Immature natural killer cell (primary cell): ENCODE data around the gene DPAGT1. TPM values are rescaled to one million over a fixed set of nuclear protein-coding genes. Genes with fewer than 3 reads are reported as not detected.
"Not testable (repeated sequence)": the region's sequence is repeated elsewhere in the genome, so short reads cannot be mapped to it uniquely, and the experiment has no call there.

Experiments
- DNase-seq, 3 donors: peaks; one replicate each; pipeline ENCODE4 v3.0.0; 2022; ENCODE audit warnings: mixed read lengths in 1 of 3
- H3K27ac Mint-ChIP-seq, 6 donors: one replicate each; pipeline ENCODE4 v1.8.0; 2020; ENCODE audit warnings: mixed read lengths in 6 of 6, mild to moderate bottlenecking in 5 of 6, inconsistent platforms in 4 of 6, moderate library complexity in 3 of 6
- H3K27me3 Mint-ChIP-seq, 3 donors: one replicate each; pipeline ENCODE4 v1.8.0; 2020 to 2021; ENCODE audit warnings: low read depth in 3 of 3, mild to moderate bottlenecking in 3 of 3, mixed read lengths in 3 of 3, moderate library complexity in 3 of 3, inconsistent platforms in 1 of 3
- H3K36me3 Mint-ChIP-seq, 3 donors: one replicate each; pipeline ENCODE4 v1.8.0; 2020; ENCODE audit warnings: mixed read lengths in 3 of 3, inconsistent platforms in 2 of 3, mild to moderate bottlenecking in 2 of 3
- H3K4me1 Mint-ChIP-seq, 2 donors: one replicate each; pipeline ENCODE4 v1.8.0; 2020; ENCODE audit warnings: inconsistent platforms in 2 of 2, mild to moderate bottlenecking in 2 of 2, mixed read lengths in 2 of 2, moderate library complexity in 1 of 2
- H3K4me3 Mint-ChIP-seq, 5 donors: one replicate each; pipeline ENCODE4 v1.8.0; 2020; ENCODE audit warnings: mild to moderate bottlenecking in 5 of 5, mixed read lengths in 5 of 5, inconsistent platforms in 3 of 5, moderate library complexity in 3 of 5
- H3K9me3 Mint-ChIP-seq, 6 donors: one replicate each; pipeline ENCODE4 v1.8.0; 2020; ENCODE audit warnings: mild to moderate bottlenecking in 6 of 6, mixed read lengths in 6 of 6, inconsistent platforms in 4 of 6, moderate library complexity in 3 of 6
- polyA plus RNA-seq, 3 donors: library from polyadenylated mRNA; unstranded; fragments of 300-500 nt; fragmentation: Illumina TruSeq; gene quantifications; one replicate each; pipeline ENCODE4 v1.2.3, GENCODE V29; 2021

The DPAGT1 gene
- polyA plus RNA-seq, 3 donors from 2014 or later = 23.7 to 47.4 (median 44.5) TPM

GRCh38 chr11:119085437-119085847, 16.2 kb downstream of the DPAGT1 start:
- Mint-ChIP-seq H3K9me3 (no peaks in the 10 kb centered on the region), H3K27ac (peak overlapping the region; percentile 89 to 97 (median 94)), H3K36me3 (peaks cover 10 to 17% (median 13%) of the 10 kb centered on the region in 3 donors), H3K27me3 (peaks cover 9 to 16% (median 12%) of the 10 kb centered on the region in 3 donors), H3K4me3 (peak overlapping the region; percentile 94 to 97 (median 95)), H3K4me1 (peaks cover 17 to 24% of the 10 kb centered on the region in 2 donors)
- DNase-seq = no peak

DNA sequence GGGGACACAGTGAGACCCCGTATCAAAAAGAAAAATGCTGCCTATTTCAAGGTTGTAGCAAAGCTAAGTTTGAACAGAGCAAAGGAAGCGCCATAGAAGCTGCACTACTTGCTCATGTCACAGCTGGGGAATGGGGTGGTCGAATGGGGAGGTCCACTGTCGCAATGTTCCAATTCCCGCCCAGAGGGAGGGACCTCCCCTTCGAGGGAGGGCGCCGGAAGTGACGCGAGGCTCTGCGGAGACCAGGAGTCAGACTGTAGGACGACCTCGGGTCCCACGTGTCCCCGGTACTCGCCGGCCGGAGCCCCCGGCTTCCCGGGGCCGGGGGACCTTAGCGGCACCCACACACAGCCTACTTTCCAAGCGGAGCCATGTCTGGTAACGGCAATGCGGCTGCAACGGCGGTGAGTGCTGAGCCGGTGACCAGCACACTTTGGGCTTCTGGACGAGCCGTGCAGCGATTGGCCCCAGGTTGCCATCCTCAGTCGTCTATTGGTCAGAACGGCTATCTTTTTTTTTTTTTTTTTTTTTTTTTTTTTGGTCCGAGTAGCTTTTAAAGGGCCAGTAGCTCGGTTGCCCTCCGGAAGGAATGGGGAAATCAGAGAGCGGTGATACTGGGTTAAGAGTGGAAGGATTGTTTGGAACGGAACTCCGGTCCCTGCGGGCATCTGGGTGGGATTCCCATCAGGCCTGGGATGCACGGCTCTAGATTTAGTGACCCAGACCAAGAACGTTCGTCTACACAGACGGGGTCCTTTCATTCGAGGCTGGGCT, 16.8 kb downstream of the DPAGT1 start, which contains the start of gene HMBS:
Gene HMBS, plus strand, starts transcription at position 219 of the 774 bp plus-strand sequence. Its CDS starts 153 bp downstream, at position 372.
- Mint-ChIP-seq H3K27me3 (peaks cover 9 to 16% (median 11%) of the 10 kb centered on the region in 3 donors), H3K4me1 (peaks cover 17 to 24% of the 10 kb centered on the region in 2 donors), H3K36me3 (peaks cover 12 to 19% (median 13%) of the 10 kb centered on the region in 3 donors), H3K9me3 (no peaks in the 10 kb centered on the region), H3K27ac (peak within 1 kb of the TSS; percentile 89 to 97 (median 94)), H3K4me3 (peak within 1 kb of the TSS; percentile 94 to 97 (median 95))
- DNase-seq = peak; percentile 93 to 95 (median 95)

DNA sequence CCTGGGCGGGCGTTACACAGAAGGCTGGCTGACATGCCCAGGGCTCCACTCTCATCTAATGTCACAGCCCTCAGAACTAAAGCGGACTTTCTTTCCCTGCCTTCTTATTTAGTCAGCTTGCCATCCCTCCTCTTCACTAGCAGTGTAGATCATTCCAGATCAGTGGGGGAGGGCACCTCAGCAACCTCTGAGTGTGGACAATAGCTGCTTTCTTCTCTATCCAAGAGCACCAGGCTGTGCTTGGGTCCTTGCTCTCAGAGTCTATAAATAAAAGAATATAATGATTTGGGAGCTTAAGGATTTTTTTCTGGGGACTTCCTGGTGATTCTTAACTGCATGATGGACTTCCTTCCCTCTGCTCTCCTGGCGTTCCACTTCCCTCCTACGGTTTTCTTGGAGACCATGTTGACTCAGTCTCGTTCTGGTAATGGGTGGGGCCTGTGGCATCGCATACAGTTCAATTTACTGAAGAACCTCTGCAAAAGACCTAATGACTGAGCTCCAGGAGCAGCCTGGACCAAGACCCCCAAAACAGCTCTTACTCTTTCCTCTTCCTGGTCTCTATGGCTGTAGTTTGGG, 19.9 kb downstream of the DPAGT1 start:
- Mint-ChIP-seq H3K27me3 (peaks cover 7 to 16% (median 10%) of the 10 kb centered on the region in 3 donors), H3K27ac (peak overlapping the region in 1 of 6 donors; percentile 23), H3K4me1 (peaks cover 15 to 16% of the 10 kb centered on the region in 2 donors), H3K9me3 (no peaks in the 10 kb centered on the region), H3K4me3 (no peak overlapping the region), H3K36me3 (peaks cover 24 to 39% (median 27%) of the 10 kb centered on the region in 3 donors)
- DNase-seq = no peak

GRCh38 chr11:119078675-119079420, 22.8 kb downstream of the DPAGT1 start:
- no peak for DNase-seq
- H3K36me3 Mint-ChIP-seq = peaks cover 24 to 43% (median 30%) of the 10 kb centered on the region in 3 donors
- H3K27ac Mint-ChIP-seq = no peak overlapping the region
- peaks cover 0 to 2% (median 2%) of the 10 kb centered on the region in 3 donors for H3K27me3 Mint-ChIP-seq
- no peak overlapping the region for H3K4me3 Mint-ChIP-seq
- H3K9me3 Mint-ChIP-seq = no peaks in the 10 kb centered on the region
- no peaks in the 10 kb centered on the region for H3K4me1 Mint-ChIP-seq

DNA sequence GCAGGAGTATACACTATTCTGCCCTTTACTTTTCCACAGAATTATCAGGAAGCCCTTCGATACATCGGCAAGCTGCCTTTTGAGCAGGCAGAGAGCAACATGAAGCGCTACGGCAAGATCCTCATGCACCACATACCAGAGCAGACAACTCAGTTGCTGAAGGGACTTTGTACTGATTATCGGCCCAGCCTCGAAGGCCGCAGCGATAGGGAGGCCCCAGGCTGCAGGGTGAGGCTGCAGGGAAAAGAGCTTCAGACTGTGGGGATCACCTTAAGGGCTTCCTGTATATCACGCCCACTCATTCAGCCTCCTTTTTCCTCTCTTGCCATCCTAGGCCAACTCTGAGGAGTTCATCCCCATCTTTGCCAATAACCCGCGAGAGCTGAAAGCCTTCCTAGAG, 23.8 kb downstream of the DPAGT1 start:
- Mint-ChIP-seq H3K36me3 (peaks cover 25 to 50% (median 32%) of the 10 kb centered on the region in 3 donors), H3K9me3 (no peaks in the 10 kb centered on the region), H3K4me3 (no peak overlapping the region)

DNA sequence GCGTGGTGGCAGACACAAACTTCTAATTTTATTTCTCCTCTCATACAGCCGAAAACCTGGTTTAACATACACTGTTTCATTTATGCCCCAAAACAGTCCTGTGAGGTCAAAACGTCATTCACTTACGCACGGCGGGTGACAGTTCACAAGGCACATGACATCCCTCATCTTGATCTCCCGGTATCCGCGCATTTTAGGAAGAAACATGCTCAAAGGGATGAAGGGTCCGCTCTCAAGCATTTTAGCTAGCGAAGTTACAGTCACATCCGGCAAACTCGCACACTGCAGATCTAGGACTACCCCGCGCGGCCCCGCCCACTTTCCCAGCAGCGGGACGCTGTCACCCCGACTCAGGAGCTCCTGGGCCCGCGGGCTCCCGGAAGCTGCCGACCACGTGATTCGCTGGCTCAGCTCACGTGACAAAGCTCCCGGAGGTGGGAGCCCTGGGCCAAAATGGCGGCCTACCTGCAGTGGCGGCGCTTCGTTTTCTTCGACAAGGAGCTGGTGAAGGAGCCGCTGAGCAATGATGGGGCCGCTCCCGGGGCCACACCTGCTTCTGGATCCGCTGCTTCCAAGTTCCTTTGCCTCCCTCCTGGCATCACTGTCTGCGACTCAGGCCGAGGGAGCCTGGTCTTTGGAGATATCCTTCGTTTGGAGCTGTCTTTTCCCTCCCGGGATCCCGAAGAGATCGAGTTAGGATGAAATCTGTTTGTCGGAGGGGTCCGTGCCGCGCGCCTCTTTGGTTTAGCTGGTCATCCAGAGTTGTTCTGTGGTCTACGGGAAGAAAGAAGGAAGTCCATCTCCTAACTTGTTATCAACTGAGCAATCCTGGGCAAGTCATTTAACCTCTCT, 34.1 kb downstream of the DPAGT1 start, which contains the start of gene VPS11:
Gene VPS11, plus strand, starts transcription at position 448 of the 852 bp plus-strand sequence. Its CDS starts 6 bp downstream, at position 454.
- Mint-ChIP-seq H3K27ac (peak within 1 kb of the TSS; percentile 98 to 100 (median 99)), H3K36me3 (peaks cover 1 to 15% (median 9%) of the 10 kb centered on the region in 3 donors), H3K9me3 (no peaks in the 10 kb centered on the region), H3K4me3 (peak within 1 kb of the TSS; percentile 92 to 100 (median 96)), H3K4me1 (peaks cover 41 to 44% of the 10 kb centered on the region in 2 donors), H3K27me3 (peaks cover 4 to 15% (median 12%) of the 10 kb centered on the region in 3 donors)
- peak; percentile 95 to 96 (median 95) for DNase-seq

More for the DNA sequence above, 23.8 kb downstream of the DPAGT1 start:
- DNase-seq = no peak
- Mint-ChIP-seq H3K4me1 (no peaks in the 10 kb centered on the region), H3K27me3 (peaks cover 0 to 2% (median 2%) of the 10 kb centered on the region in 3 donors), H3K27ac (no peak overlapping the region)

DNA sequence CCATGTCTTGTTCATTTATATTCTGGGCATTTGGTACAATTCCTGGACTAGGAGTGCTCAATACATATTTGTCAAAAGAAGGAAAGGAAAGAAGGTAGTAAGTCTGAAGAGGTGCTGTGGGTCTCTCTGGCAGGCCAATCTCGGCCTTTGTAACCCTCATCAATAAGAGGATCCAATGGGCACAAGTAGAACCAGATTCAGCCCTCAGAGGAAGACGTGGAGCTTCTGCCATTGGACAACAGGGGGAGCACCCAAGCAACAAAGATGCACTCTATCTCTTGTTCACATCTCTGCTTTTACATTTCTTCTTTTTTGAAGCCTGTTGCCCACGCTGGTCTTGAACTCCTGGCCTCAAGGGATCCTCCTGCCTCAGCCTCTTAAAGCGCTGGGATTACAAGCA, 36.3 kb downstream of the DPAGT1 start:
- H3K27ac Mint-ChIP-seq = peak overlapping the region; percentile 65 to 100 (median 94)
- peak overlapping the region in 3 of 5 donors; percentile 2 to 30 (median 21) for H3K4me3 Mint-ChIP-seq
- peak in 2 of 3 donors; percentile 27 to 34 for DNase-seq
- no peaks in the 10 kb centered on the region for H3K9me3 Mint-ChIP-seq
- peaks cover 41 to 44% of the 10 kb centered on the region in 2 donors for H3K4me1 Mint-ChIP-seq
- H3K36me3 Mint-ChIP-seq = peaks cover 0 to 5% (median 3%) of the 10 kb centered on the region in 3 donors
- H3K27me3 Mint-ChIP-seq = peaks cover 4 to 15% (median 12%) of the 10 kb centered on the region in 3 donors

DNA sequence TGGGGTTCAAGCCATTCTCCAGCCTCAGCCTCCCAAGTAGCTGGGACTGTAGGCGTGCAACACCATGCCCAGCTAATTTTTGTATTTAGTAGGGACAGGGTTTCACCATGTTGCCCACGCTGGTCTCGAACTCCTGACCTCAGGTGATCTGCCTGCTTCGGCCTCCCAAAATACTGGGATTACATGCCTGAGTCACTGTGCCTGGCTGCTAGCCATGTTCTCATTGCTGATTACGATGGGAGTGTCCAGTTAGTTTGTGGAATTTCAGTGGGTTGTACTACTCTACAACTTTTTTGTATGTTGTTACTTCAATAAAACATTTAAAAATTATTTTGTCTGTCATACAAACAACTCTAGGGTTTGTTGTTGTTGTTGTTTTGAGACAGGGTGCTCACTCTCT, 38.9 kb downstream of the DPAGT1 start:
- H3K27ac Mint-ChIP-seq = no peak overlapping the region
- no peaks in the 10 kb centered on the region for H3K36me3 Mint-ChIP-seq
- peaks cover 32 to 36% of the 10 kb centered on the region in 2 donors for H3K4me1 Mint-ChIP-seq
- no peak overlapping the region for H3K4me3 Mint-ChIP-seq
- H3K27me3 Mint-ChIP-seq = peaks cover 5 to 11% (median 10%) of the 10 kb centered on the region in 3 donors
- no peak for DNase-seq
- no peaks in the 10 kb centered on the region for H3K9me3 Mint-ChIP-seq

GRCh38 chr11:119061256-119061655, 40.4 kb downstream of the DPAGT1 start:
- H3K9me3 Mint-ChIP-seq = no peaks in the 10 kb centered on the region
- no peak for DNase-seq
- H3K36me3 Mint-ChIP-seq = no peaks in the 10 kb centered on the region
- peaks cover 26 to 29% of the 10 kb centered on the region in 2 donors for H3K4me1 Mint-ChIP-seq
- no peak overlapping the region for H3K4me3 Mint-ChIP-seq
- no peak overlapping the region for H3K27ac Mint-ChIP-seq
- peaks cover 0 to 12% (median 4%) of the 10 kb centered on the region in 3 donors for H3K27me3 Mint-ChIP-seq

DNA sequence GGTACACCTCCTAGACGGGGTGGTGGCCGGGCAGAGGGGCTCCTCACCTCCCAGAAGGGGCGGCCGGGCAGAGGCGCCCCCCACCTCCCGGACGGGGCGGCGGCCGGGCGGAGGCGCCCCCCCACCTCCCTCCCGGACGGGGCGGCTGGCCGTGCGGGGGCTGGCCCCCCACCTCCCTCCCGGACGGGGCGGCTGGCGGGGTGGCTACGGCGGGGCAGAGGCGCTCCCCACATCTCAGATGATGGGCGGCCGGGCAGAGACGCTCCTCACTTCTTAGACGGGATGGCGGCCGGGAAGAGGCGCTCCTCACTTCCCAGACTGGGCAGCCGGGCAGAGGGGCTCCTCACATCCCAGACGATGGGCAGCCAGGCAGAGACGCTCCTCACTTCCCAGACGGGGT, 42.5 kb downstream of the DPAGT1 start:
- H3K36me3 Mint-ChIP-seq, H3K9me3 Mint-ChIP-seq, DNase-seq: not testable (repeated sequence)
- Mint-ChIP-seq H3K4me1 (peaks cover 31 to 34% of the 10 kb centered on the region in 2 donors), H3K27ac (peak overlapping the region in 1 of 6 donors; percentile 79), H3K4me3 (peak overlapping the region in 4 of 5 donors; percentile 33 to 61 (median 40)), H3K27me3 (peaks cover 0 to 13% (median 4%) of the 10 kb centered on the region in 3 donors)

- Mint-ChIP-seq H3K4me3 (peak within 1 kb of the TSS; percentile 92 to 97 (median 96)), H3K36me3 (peaks cover 15 to 19% (median 18%) of the 10 kb centered on the region in 3 donors), H3K9me3 (no peaks in the 10 kb centered on the region), H3K27me3 (peaks cover 0 to 13% (median 4%) of the 10 kb centered on the region in 3 donors), H3K27ac (peak within 1 kb of the TSS; percentile 95 to 99 (median 98)), H3K4me1 (peaks cover 38 to 45% of the 10 kb centered on the region in 2 donors)
- DNase-seq = peak; percentile 99
Measured at GRCh38 chr11:119057000-119057769, 44.5 kb downstream of the DPAGT1 start, which contains the start of gene HYOU1. TSS of gene HYOU1 (minus strand) at chr11:119057205. CDS start at chr11:119056160, 1,045 bp downstream.
